ACC112 (cell line): ENCODE results near the gene SH2D7.

Source experiments
- H2AFZ ChIP-seq: fragments of 200-600 bp; sonication (generic); one replicate; pipeline ENCODE4 v1.6.0; 2017; ENCODE audit warnings: antibody characterized with exemption, low read length; ENCODE audit not compliant: unreplicated experiment
- H3K27ac ChIP-seq: fragments of 200-600 bp; sonication (generic); 2 replicates; pipeline ENCODE4 v1.5.1; 2014; ENCODE audit warnings: low read depth, mild to moderate bottlenecking, antibody characterized with exemption, low read length, moderate library complexity
- H3K27me3 ChIP-seq: fragments of 200-600 bp; sonication (generic); 2 replicates; pipeline ENCODE4 v1.6.1; 2014; ENCODE audit warnings: mild to moderate bottlenecking, antibody characterized with exemption, low read length, moderate library complexity, mixed read lengths; ENCODE audit not compliant: insufficient read depth
- H3K36me3 ChIP-seq: fragments of 200-600 bp; sonication (generic); 2 replicates; pipeline ENCODE4 v1.6.1; 2016; ENCODE audit warnings: mild to moderate bottlenecking, antibody characterized with exemption, low read length, moderate library complexity, mixed read lengths; ENCODE audit not compliant: insufficient read depth
- H3K4me1 ChIP-seq: fragments of 200-600 bp; sonication (generic); one replicate; pipeline ENCODE4 v1.6.1; 2016; ENCODE audit warnings: low read length, mixed read lengths; ENCODE audit not compliant: insufficient read depth, unreplicated experiment, control insufficient read depth
- H3K4me3 ChIP-seq: fragments of 200-600 bp; sonication (generic); 2 replicates; pipeline ENCODE4 v1.5.1; 2014; ENCODE audit warnings: mild to moderate bottlenecking, low read depth, low read length
- H3K79me2 ChIP-seq: fragments of 200-600 bp; sonication (generic); one replicate; pipeline ENCODE4 v1.6.0; 2016; ENCODE audit warnings: low read length; ENCODE audit not compliant: control insufficient read depth, unreplicated experiment, insufficient read depth

The SH2D7 gene

DNA sequence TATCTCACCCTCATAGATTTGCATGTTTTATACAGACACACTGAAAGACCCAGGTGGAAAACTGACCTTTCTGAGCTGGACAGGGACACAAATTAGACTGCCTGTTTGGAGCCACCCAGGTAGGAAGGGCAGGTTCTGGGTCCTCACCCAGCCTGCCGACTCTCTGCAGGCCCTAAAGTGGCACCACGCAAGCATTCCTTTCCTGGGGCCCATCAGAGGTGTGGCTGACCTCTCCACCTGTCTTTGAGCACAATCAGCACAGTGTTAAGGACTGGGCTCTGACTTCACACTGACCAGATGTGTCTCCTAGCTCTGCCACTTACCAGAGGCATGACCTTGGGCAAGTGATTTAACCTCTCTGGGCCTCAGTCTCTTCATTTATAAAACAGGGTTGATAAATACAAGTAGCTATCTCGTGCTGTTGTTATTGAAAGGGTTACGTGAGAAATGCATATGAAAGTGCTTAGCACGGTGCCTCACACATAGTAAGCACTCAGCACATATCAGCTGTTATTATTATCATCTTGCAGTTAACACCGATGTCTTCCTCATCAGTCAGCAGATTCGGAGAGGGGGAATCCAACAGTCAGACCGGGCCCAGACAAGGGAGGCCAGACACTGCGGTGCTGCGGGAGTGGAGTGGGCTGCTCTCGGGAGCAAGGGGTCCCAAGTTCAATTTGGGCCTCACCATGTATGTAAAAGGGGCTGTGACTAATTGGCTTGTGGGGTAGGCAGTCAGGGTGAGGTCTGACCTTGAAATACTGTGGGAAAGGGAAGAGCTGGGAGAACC, 12.9 kb upstream of the SH2D7 start:
- no peak overlapping the region for H3K27ac ChIP-seq
- peaks cover 10% of the 10 kb centered on the region for H3K4me1 ChIP-seq
- H3K36me3 ChIP-seq, result no peaks in the 10 kb centered on the region
- H2AFZ ChIP-seq, result no peak overlapping the region
- H3K4me3 ChIP-seq, result no peak overlapping the region
- peaks cover 19% of the 10 kb centered on the region for H3K79me2 ChIP-seq
- H3K27me3 ChIP-seq, result no peaks in the 10 kb centered on the region

DNA sequence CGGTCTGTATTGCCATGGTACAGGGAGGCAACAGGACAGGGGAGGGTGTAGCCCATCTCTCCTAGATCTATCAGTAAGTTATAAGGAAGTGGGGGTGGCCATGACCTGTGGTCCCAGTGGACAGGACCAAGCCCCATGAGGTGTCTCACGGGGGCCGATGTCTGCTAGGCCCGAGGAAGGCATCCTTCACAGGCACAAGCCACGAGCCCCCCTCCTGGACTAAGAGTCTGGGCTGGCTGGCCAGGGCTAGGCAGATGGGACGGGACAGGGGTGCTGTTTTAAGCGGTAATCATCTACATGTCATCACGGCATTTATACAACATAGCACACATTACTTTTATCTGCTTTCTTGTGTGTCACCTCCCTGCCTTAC, 12.3 kb upstream of the SH2D7 start:
- H3K27me3 ChIP-seq, result no peaks in the 10 kb centered on the region
- H3K4me3 ChIP-seq, result no peak overlapping the region
- H2AFZ ChIP-seq, result no peak overlapping the region
- H3K4me1 ChIP-seq, result peaks cover 6% of the 10 kb centered on the region
- no peak overlapping the region for H3K27ac ChIP-seq
- H3K36me3 ChIP-seq, result no peaks in the 10 kb centered on the region
- peaks cover 15% of the 10 kb centered on the region for H3K79me2 ChIP-seq

DNA sequence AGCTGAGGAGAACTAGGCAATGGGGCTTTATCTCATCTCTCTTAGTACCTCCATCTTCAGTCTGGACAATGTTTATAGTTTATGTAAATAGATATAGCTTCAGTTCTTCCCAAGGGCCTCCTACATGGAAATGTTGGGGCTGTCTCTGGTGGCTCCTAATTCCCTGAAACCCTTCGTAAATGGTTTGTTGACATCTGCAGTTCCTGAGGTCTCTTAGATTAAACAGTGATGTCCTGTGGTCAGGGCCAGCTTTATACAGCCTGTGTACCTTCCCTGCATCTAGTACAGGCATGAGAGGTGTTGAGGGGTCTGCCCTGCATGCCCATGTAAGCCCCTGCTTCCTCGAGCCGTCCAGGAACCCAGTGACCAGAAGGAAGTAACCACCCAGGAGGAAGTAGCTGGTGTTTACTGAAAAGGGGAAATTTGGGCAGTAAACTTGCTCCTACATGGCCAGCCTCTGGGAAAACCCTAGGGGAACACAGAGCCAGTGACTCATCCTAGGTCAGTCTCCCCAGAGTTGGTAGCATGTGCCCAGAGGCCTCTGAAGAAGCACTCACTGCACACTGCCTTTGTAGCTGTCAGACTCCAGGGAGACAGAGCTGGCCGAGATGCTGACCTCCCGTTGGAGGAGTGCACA, 10.1 kb upstream of the SH2D7 start:
- Histone ChIP-seq H3K79me2 (peaks cover under 1% of the 10 kb centered on the region), H2AFZ (no peak overlapping the region), H3K36me3 (no peaks in the 10 kb centered on the region), H3K4me1 (no peaks in the 10 kb centered on the region), H3K27ac (no peak overlapping the region), H3K27me3 (no peaks in the 10 kb centered on the region), H3K4me3 (no peak overlapping the region)

DNA sequence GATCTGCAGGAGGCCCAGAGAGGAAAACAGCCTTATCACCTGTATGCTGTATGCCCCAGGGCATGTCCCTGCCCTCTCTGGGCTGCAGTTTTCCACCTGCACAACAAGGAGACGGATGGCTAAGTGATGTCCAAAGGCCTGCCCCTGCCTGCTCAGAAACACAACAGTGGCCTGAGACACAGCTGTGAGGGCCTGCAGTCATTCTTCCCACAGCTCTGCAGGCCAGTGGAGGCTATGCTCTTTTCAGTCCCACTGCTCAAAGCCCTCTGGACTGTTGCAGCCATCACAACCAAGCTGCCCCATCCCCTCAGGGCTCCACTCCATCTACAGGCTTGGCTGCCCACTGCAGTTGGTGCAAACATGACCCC, 9.6 kb upstream of the SH2D7 start:
- H3K4me1 ChIP-seq, result no peaks in the 10 kb centered on the region
- no peak overlapping the region for H2AFZ ChIP-seq
- no peak overlapping the region for H3K27ac ChIP-seq

DNA sequence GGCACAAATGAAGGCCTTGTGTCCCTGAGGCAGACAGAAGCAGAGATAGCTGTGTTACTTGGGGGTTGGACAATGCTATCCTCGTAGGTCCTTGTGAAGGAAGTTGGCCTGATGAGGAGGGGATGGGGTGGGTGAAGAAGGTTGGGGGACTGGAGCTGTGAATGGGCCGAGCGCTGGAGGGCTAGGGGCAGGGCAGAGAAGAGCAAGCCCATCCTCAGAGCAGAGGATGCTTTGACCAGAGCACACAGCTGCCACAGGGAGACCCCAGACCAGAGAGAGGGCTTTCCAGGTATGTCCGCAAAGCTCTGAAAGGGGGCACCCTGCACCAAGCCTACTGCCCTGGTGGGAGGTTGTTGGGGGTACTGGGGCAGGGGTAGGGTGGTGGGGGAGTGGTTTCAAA, 9.2 kb upstream of the SH2D7 start:
- Histone ChIP-seq H3K27me3 (no peaks in the 10 kb centered on the region), H3K36me3 (no peaks in the 10 kb centered on the region), H2AFZ (no peak overlapping the region), H3K4me1 (no peaks in the 10 kb centered on the region), H3K4me3 (no peak overlapping the region), H3K27ac (no peak overlapping the region), H3K79me2 (no peaks in the 10 kb centered on the region)

More for the DNA sequence above, 9.6 kb upstream of the SH2D7 start:
- H3K4me3 ChIP-seq, result no peak overlapping the region
- no peaks in the 10 kb centered on the region for H3K36me3 ChIP-seq
- H3K27me3 ChIP-seq, result no peaks in the 10 kb centered on the region
- H3K79me2 ChIP-seq, result no peaks in the 10 kb centered on the region

DNA sequence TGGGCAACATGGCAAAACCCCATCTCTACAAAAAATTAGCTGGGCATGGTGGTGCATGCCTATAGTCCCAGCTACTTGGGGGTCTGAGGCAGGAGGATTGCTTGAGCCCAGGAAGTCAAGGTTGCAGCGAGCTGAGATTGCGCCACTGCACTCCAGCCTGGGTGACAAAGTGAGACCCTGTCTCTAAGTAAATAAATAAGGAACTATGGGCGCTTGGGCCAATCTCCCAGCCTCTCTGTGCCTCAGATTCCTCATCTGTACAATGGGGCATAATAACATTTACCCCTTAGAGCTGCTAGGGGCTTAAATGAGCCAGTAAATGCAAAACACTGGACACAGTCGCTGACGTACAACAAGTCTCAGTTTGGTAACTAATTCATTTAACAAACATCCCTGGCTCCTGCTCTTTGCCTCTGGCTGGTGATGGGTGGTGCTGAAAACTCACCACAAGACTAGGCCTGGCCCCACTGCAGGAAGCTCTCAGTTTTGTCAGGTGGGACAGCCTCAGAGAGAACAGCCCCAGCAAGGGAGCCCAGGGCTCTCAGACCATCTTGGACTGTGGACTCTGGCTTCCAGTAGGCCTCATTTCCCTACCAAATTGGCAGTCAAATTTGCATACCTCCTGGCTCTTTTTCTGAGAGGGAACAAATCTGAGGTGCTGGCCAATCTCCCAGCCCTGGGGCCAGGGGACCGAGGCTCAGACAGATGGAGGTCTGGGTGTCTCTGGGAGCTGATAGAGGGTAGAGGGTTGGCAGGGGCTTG, 8.5 kb upstream of the SH2D7 start:
- no peaks in the 10 kb centered on the region for H3K79me2 ChIP-seq
- H3K36me3 ChIP-seq, result no peaks in the 10 kb centered on the region
- H3K4me1 ChIP-seq, result no peaks in the 10 kb centered on the region
- H3K4me3 ChIP-seq, result no peak overlapping the region
- no peak overlapping the region for H3K27ac ChIP-seq
- H3K27me3 ChIP-seq, result no peaks in the 10 kb centered on the region
- no peak overlapping the region for H2AFZ ChIP-seq

DNA sequence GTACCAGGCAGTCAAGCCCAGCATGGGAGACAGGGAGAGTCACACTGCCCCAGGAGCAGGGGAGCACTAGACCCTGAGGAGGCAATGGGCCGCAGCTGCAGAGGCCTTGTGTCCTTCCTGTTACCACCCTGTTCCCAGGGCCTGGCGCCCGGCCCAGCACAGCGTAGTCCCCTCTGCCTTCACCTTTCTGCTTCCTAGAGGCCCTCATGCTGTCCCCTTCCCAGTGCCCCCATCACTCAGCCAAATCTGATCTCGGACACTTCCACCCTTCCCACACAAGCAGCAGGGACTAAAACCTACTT, 8.0 kb upstream of the SH2D7 start:
- Histone ChIP-seq H3K4me3 (no peak overlapping the region), H3K79me2 (no peaks in the 10 kb centered on the region), H3K36me3 (no peaks in the 10 kb centered on the region), H3K27ac (no peak overlapping the region), H2AFZ (no peak overlapping the region), H3K27me3 (no peaks in the 10 kb centered on the region), H3K4me1 (no peaks in the 10 kb centered on the region)

DNA sequence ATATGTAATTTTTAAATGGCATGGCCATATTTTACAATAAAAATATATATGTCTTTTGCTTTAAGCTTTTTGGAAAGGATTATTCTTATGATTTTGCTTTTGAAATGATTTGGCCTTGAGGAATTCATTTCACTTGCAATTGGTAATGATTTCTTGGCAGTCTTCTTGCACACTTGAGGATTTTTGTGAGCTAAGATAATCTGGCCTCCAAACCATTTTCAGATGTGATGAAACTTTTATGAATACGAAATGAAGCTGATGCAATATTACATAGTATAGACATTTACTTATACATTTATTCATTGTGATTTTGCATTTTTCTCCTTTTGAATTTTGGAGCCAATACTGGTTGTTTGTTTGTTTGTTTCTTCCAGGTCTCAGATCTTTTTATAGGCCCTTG, 6.4 kb upstream of the SH2D7 start:
- Histone ChIP-seq H3K27ac (no peak overlapping the region), H3K27me3 (no peaks in the 10 kb centered on the region), H3K4me3 (no peak overlapping the region), H3K36me3 (no peaks in the 10 kb centered on the region), H3K4me1 (no peaks in the 10 kb centered on the region), H3K79me2 (no peaks in the 10 kb centered on the region), H2AFZ (no peak overlapping the region)

DNA sequence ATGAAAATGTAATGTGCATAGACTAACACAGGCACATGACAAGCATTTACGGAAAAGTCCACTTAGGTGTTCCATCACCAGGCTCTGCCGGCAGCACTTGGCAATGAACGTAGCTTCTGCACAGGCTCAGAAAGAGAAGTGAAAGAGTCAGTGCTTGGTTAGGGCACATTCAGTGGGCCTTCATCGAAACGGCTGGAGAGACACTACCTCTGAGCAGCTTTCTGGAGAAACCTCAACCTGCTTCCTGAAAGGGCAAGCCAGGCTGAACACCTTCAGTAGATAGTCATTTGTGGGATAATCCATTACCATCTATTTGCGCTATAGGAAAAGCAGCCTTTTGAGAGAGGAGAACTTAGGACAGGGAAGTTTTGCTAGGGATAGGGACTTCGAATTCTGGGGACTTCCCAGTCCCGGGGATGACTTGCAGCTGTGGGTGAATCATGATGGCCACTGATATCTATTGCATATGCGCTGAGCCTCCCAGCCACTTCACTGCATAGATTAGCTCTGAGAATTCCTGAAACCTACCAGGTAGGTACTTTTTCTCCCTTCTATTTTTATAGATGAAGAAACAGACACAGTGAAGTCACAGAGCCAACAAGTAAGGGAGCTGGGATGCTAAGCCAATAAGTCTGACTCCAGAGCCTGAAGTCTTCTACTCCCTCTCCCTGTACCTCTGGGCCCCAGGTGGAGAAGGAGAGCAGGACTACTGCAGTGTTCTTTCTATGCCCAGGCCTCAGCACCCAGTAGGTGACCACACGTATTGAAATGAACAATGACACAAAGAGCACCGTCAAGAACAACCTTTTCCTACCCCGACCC, 4.2 kb upstream of the SH2D7 start:
- H3K36me3 ChIP-seq, result no peaks in the 10 kb centered on the region
- no peak overlapping the region for H2AFZ ChIP-seq
- no peaks in the 10 kb centered on the region for H3K79me2 ChIP-seq
- no peak overlapping the region for H3K4me3 ChIP-seq
- H3K27ac ChIP-seq, result no peak overlapping the region
- no peaks in the 10 kb centered on the region for H3K27me3 ChIP-seq
- no peaks in the 10 kb centered on the region for H3K4me1 ChIP-seq

DNA sequence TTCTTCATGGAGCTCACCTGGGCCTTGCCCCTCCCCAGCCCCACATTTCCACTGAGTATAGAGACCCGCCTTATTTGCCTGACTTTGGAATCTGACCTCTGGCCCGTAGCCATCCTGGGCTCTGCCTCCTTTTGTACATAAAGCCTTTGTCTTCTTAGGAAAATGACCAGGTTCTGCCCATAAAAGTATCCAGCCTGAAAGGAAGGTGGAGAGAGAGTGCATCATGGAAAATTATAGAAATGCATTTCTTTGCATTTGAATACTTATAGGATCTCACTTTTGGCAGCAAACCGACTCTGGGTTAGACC, 3.6 kb upstream of the SH2D7 start:
- Histone ChIP-seq H3K4me3 (no peak overlapping the region), H2AFZ (no peak overlapping the region), H3K79me2 (no peaks in the 10 kb centered on the region), H3K27ac (no peak overlapping the region), H3K27me3 (no peaks in the 10 kb centered on the region), H3K4me1 (no peaks in the 10 kb centered on the region), H3K36me3 (no peaks in the 10 kb centered on the region)
